B cell (primary cell): ENCODE results near the gene MYOCD. TPM values are rescaled to one million over a fixed set of nuclear protein-coding genes. Genes with fewer than 3 reads are reported as not detected.

ENCODE experiments used
- ATAC-seq: fragments of 200-7000 bp; cut with Tn5 transposase; one replicate; pipeline ENCODE4 v1.10.0; 2021; ENCODE audit warnings: low read depth, mild to moderate bottlenecking, moderate number of reproducible peaks, moderate library complexity
- CTCF ChIA-PET: fragments of 350-600 bp; sonication (Branson Sonifier 250); formaldehyde crosslinking; loops from one replicate; lab custom pipeline; 2021; ENCODE audit warnings: antibody characterized with exemption, inconsistent platforms; lab: Charles Lee
- POLR2A ChIA-PET: fragments of 350-600 bp; sonication (Branson Sonifier 250); formaldehyde crosslinking; loops from one replicate; lab custom pipeline; 2021; ENCODE audit warnings: antibody characterized with exemption; lab: Charles Lee
- DNase-seq: peaks from one replicate; pipeline ENCODE4 v3.0.0; 2013
- H2AFZ ChIP-seq: 2 replicates; pipeline ENCODE4 v1.6.1; 2012; ENCODE audit warnings: mild to moderate bottlenecking, low read depth, low read length; ENCODE audit not compliant: insufficient read depth, poor library complexity, severe bottlenecking
- H3K27ac ChIP-seq, 2 donors: 1 replicate in 1 of 2; 2 replicates in 1 of 2; pipeline ENCODE4 v1.5.1; 2012 to 2013; ENCODE audit warnings: low read length in 2 of 2, mild to moderate bottlenecking in 2 of 2, moderate library complexity in 1 of 2
- H3K27me3 ChIP-seq, 4 experiments: fragments of 200-600 bp in 1 of 4; sonication (generic) in 1 of 4; replicated peaks in 1 of 4; 1 replicate in 2 of 4; 2 replicates in 2 of 4; pipeline versions ENCODE4 v1.6.1 to v1.7.0; 2013 to 2016; ENCODE audit warnings: low read length in 3 of 4, mild to moderate bottlenecking in 2 of 4, mixed read lengths in 1 of 4, moderate library complexity in 1 of 4; ENCODE audit not compliant: insufficient read depth in 4 of 4, control insufficient read depth in 3 of 4; ENCODE audit errors: control extremely low read depth in 1 of 4
- H3K36me3 ChIP-seq, 2 experiments: replicated peaks in 1 of 2; 1 replicate in 1 of 2; 2 replicates in 1 of 2; pipeline versions ENCODE4 v1.6.1 to v1.7.1; 2013; ENCODE audit warnings: low read length in 1 of 2; ENCODE audit not compliant: insufficient read depth in 2 of 2, control insufficient read depth in 1 of 2; ENCODE audit errors: control extremely low read depth in 1 of 2, extremely low read depth in 1 of 2
- H3K4me1 ChIP-seq, 2 donors: fragments of 200-600 bp in 1 of 2; sonication (generic) in 1 of 2; 1 replicate in 1 of 2; 2 replicates in 1 of 2; pipeline versions ENCODE4 v1.5.1 to v1.6.1; 2013 to 2017; ENCODE audit warnings: low read length in 2 of 2; ENCODE audit not compliant: control insufficient read depth in 2 of 2, insufficient read depth in 2 of 2
- H3K4me2 ChIP-seq: replicated peaks from 2 replicates; pipeline ENCODE3; 2012; ENCODE audit warnings: mild to moderate bottlenecking, low read depth, low read length; ENCODE audit not compliant: poor library complexity, severe bottlenecking
- H3K4me3 ChIP-seq, 5 experiments: fragments of 200-600 bp in 1 of 5; sonication (generic) in 1 of 5; 1 replicate in 3 of 5; 2 replicates in 2 of 5; pipeline versions ENCODE4 v1.5.1 to v1.7.0; 2011 to 2016; ENCODE audit warnings: low read length in 4 of 5, mild to moderate bottlenecking in 4 of 5, low read depth in 2 of 5, control low read depth in 1 of 5, moderate library complexity in 1 of 5; ENCODE audit not compliant: insufficient read depth in 1 of 5; ENCODE audit errors: control extremely low read depth in 1 of 5, extremely low read depth in 1 of 5
- H3K79me2 ChIP-seq: fragments of 200-600 bp; sonication (generic); one replicate; pipeline ENCODE4 v1.6.0; 2016; ENCODE audit warnings: low read length; ENCODE audit not compliant: control insufficient read depth, insufficient read depth
- H3K9ac ChIP-seq: fragments of 200-600 bp; sonication (generic); 2 replicates; pipeline ENCODE4 v1.6.1; 2017; ENCODE audit warnings: mild to moderate bottlenecking, low read length, moderate library complexity
- H3K9me3 ChIP-seq, 3 donors: one replicate each; pipeline versions ENCODE4 v1.6.1 to v1.7.1; 2013; ENCODE audit warnings: low read length in 2 of 3; ENCODE audit not compliant: control insufficient read depth in 2 of 3, insufficient read depth in 1 of 3; ENCODE audit errors: control extremely low read depth in 1 of 3
- H4K20me1 ChIP-seq: 2 replicates; pipeline ENCODE4 v1.6.0; 2012; ENCODE audit warnings: mild to moderate bottlenecking, low read length; ENCODE audit not compliant: insufficient read depth, control insufficient read depth, poor library complexity, severe bottlenecking
- H3K27ac Mint-ChIP-seq: one replicate; pipeline ENCODE4 v1.8.0; 2021; ENCODE audit warnings: mixed read lengths
- H3K27me3 Mint-ChIP-seq: one replicate; pipeline ENCODE4 v1.8.0; 2021; ENCODE audit warnings: mixed read lengths
- H3K4me1 Mint-ChIP-seq: one replicate; pipeline ENCODE4 v1.8.0; 2021; ENCODE audit warnings: mixed read lengths
- H3K4me3 Mint-ChIP-seq: one replicate; pipeline ENCODE4 v1.8.0; 2021; ENCODE audit warnings: mixed read lengths
- H3K9me3 Mint-ChIP-seq: one replicate; pipeline ENCODE4 v1.8.0; 2022; ENCODE audit warnings: mixed read lengths; ENCODE audit not compliant: insufficient read depth
- EZH2 ChIP-seq: IDR thresholded peaks from 2 replicates; pipeline ENCODE4 v1.6.1; 2012; ENCODE audit warnings: borderline replicate concordance, low read depth, mild to moderate bottlenecking, moderate library complexity, low read length; ENCODE audit not compliant: insufficient read depth, poor library complexity, severe bottlenecking
- WGBS: methylation state at CpG from one replicate; pipeline ENCODE4 v1.1.5; 2013; ENCODE audit warnings: missing lambda C conversion rate; ENCODE audit not compliant: insufficient coverage; 5-methylcytosine and 5-hydroxymethylcytosine counted together
- intact Hi-C: fragments of 100-400 bp; cut with micrococcal nuclease; formaldehyde crosslinking; loops from one replicate; pipeline ENCODE4 v1.10.0; 2022
- polyA plus RNA-seq: library from polyadenylated mRNA; depleted of rRNA; stranded (reverse); fragments of >200 nt; gene quantifications from 2 replicates; pipeline ENCODE4 v1.2.3, GENCODE V29; 2012
- total RNA-seq, 2 donors: library from RNA; stranded (reverse); fragments of 120-200 nt in 1 of 2; gene quantifications; 1 replicate in 1 of 2; 2 replicates in 1 of 2; pipeline versions ENCODE4 v1.2.3 to v1.2.4, GENCODE V29; 2013 to 2022
- TF ChIP-seq, protein P1 (sequence below): fragments of 200-600 bp; IDR thresholded peaks from one replicate; pipeline ENCODE4 v1.8.0; 2022; ENCODE audit warnings: antibody characterized with exemption, mild to moderate bottlenecking

MYOCD gene
- total and polyA plus RNA-seq, 2 donors (not counting 1 experiment from before 2014, with no cell fraction given), result 0.32 TPM; not detected in 1

DNA sequence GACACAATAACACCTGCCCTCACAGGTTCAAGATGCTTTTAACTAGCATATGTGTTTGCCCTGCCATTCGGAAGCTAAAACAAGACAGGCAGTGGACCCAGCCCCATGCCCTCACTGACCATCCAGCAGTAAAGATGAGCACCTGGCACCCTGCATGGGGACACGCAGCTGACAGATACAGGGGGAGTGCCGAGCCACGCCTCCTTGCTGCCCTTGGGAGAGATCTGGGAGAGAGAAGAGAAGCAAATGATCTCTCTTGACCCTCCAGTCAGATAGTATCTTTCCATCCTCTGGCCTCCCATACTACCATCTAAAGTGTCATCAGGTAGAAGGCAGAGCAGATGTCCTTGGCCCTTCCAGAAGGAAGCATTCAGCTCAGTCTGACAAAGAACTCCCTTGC is 40.6 kb upstream of the MYOCD start:
- Mint-ChIP-seq H3K4me1 (no peaks in the 10 kb centered on the region), H3K4me3 (no peak overlapping the region), H3K27me3 (peaks cover 2% of the 10 kb centered on the region), H3K9me3 (no peaks in the 10 kb centered on the region), H3K27ac (no peak overlapping the region)
- 75% methylated on average over 1 of the region's 4 CpGs for WGBS
- intact Hi-C loops, result no loop called here
- Histone ChIP-seq H3K4me1 (no peaks in the 10 kb centered on the region), H2AFZ (no peak overlapping the region), H3K4me2 (no peak overlapping the region), H3K79me2 (no peaks in the 10 kb centered on the region), H3K27me3 (no peaks in the 10 kb centered on the region), H3K9me3 (peaks cover 0 to 13% (median 0%) of the 10 kb centered on the region in 3 donors), H3K4me3 (no peak overlapping the region), H4K20me1 (no peaks in the 10 kb centered on the region), H3K36me3 (no peaks in the 10 kb centered on the region), H3K27ac (no peak overlapping the region), H3K9ac (no peak overlapping the region)
- TF ChIP-seq EZH2, result no peak
- TF ChIP-seq, protein P1, sequence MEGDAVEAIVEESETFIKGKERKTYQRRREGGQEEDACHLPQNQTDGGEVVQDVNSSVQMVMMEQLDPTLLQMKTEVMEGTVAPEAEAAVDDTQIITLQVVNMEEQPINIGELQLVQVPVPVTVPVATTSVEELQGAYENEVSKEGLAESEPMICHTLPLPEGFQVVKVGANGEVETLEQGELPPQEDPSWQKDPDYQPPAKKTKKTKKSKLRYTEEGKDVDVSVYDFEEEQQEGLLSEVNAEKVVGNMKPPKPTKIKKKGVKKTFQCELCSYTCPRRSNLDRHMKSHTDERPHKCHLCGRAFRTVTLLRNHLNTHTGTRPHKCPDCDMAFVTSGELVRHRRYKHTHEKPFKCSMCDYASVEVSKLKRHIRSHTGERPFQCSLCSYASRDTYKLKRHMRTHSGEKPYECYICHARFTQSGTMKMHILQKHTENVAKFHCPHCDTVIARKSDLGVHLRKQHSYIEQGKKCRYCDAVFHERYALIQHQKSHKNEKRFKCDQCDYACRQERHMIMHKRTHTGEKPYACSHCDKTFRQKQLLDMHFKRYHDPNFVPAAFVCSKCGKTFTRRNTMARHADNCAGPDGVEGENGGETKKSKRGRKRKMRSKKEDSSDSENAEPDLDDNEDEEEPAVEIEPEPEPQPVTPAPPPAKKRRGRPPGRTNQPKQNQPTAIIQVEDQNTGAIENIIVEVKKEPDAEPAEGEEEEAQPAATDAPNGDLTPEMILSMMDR, result no peak
- ChIA-PET CTCF (interaction anchor here (1.1 kb wide), 1 partner anchor 13 kb away, joined by 3 read pairs; no protein-coding TSS in a partner anchor), POLR2A (no interaction called here)
- ATAC-seq (no peak), DNase-seq (no peak)

- no peaks in the 10 kb centered on the region for H3K9me3 Mint-ChIP-seq
- TF ChIP-seq, protein P1, result no peak
- TF ChIP-seq EZH2, result no peak
- Histone ChIP-seq H3K4me1 (no peaks in the 10 kb centered on the region), H2AFZ (no peak overlapping the region), H3K79me2 (no peaks in the 10 kb centered on the region), H3K4me3 (no peak overlapping the region), H3K36me3 (no peaks in the 10 kb centered on the region), H3K27me3 (no peaks in the 10 kb centered on the region), H3K9ac (no peak overlapping the region), H3K27ac (no peak overlapping the region), H3K9me3 (peaks cover 0 to 13% (median 0%) of the 10 kb centered on the region in 3 donors), H3K4me2 (no peak overlapping the region), H4K20me1 (no peaks in the 10 kb centered on the region)
- no peak overlapping the region for H3K4me3 Mint-ChIP-seq
- no peak overlapping the region for H3K27ac Mint-ChIP-seq
- no peak for ATAC-seq
- CTCF ChIA-PET, result no interaction called here
- intact Hi-C loops, result no loop called here
- H3K4me1 Mint-ChIP-seq, result no peaks in the 10 kb centered on the region
- DNase-seq, result no peak
- H3K27me3 Mint-ChIP-seq, result peaks cover 7% of the 10 kb centered on the region
- WGBS, result 96% methylated on average over 3 of the region's 8 CpGs
- POLR2A ChIA-PET, result no interaction called here
Measured at GRCh38 chr17:12627177-12627629, 38.5 kb upstream of the MYOCD start.
